HCT116 (cell line): ENCODE measurements around the gene MEIS2. TPM values are rescaled to one million over a fixed set of nuclear protein-coding genes. Genes with fewer than 3 reads are reported as not detected.
A peak's percentile ranks its signal among the peaks of the same experiment; 100 is the strongest.

Experiments used
- ATAC-seq: fragments of 200-7000 bp; cut with Tn5 transposase; 2 replicates; pipeline ENCODE4 v1.9.1; 2020; ENCODE audit warnings: mild to moderate bottlenecking, moderate library complexity
- BruUV-seq: library from RNA; stranded (reverse); fragments of 400-500 nt; replicated peaks from 2 replicates; lab custom pipeline; 2021; lab: Mats Ljungman, UMichigan
- CTCF ChIA-PET: fragments of 300-600 bp; sonication (Branson Sonifier 250); formaldehyde crosslinking; loops from one replicate; lab custom pipeline; 2021; ENCODE audit warnings: antibody characterized with exemption; lab: Charles Lee
- POLR2A ChIA-PET: fragments of 300-600, 350-600 bp; sonication (Branson Sonifier 250); formaldehyde crosslinking; loops from one replicate; lab custom pipeline; 2021; ENCODE audit warnings: antibody characterized with exemption; lab: Charles Lee
- RAD21 ChIA-PET, 2 experiments: fragments of 300-600 bp; sonication (Branson Sonifier 250); formaldehyde crosslinking; loops; one replicate each; lab custom pipeline; 2023; ENCODE audit warnings: low total read pairs in 2 of 2; ENCODE audit not compliant: uncharacterized antibody in 2 of 2, unreplicated experiment in 2 of 2, low non-redundant PET in 1 of 2; lab: Charles Lee
- DNase-seq: peaks from one replicate; pipeline ENCODE4 v3.0.0-alpha.2; 2010; ENCODE audit warnings: low read depth, low spot score
- H2AFZ ChIP-seq: fragments of 200-600 bp; shearing (Covaris generic), sonication (generic); 2 replicates; pipeline ENCODE4 v1.6.1; 2017; ENCODE audit warnings: low read depth, mixed run types, mixed read lengths, antibody characterized with exemption, low read length; ENCODE audit not compliant: poor library complexity, severe bottlenecking
- H3K27ac ChIP-seq: 2 replicates; pipeline ENCODE4 v1.5.1; 2012; ENCODE audit warnings: low read depth, low read length
- H3K27me3 ChIP-seq: fragments of 200-600 bp; sonication (generic); 2 replicates; pipeline ENCODE4 v1.6.1; 2016; ENCODE audit warnings: mixed run types, low read length, mixed read lengths; ENCODE audit not compliant: insufficient read depth
- H3K36me3 ChIP-seq, 2 experiments: fragments of 200-500 bp in 1 of 2; fragments of 200-600 bp in 1 of 2; sonication (Bioruptor generic) in 1 of 2; sonication (generic) in 1 of 2; 2 replicates each; pipeline versions ENCODE4 v1.5.1 to v1.6.1; 2014 to 2016; ENCODE audit warnings: low read length in 2 of 2, inconsistent platforms in 1 of 2, mixed read lengths in 1 of 2, mixed run types in 1 of 2; ENCODE audit not compliant: insufficient read depth in 2 of 2, control insufficient read depth in 1 of 2
- H3K4me1 ChIP-seq, 2 experiments: fragments of 200-600 bp in 1 of 2; sonication (generic) in 1 of 2; 2 replicates each; pipeline versions ENCODE4 v1.5.1 to v1.6.1; 2012 to 2017; ENCODE audit warnings: low read length in 2 of 2, inconsistent platforms in 1 of 2, mild to moderate bottlenecking in 1 of 2, mixed read lengths in 1 of 2, mixed run types in 1 of 2, moderate library complexity in 1 of 2; ENCODE audit not compliant: insufficient read depth in 2 of 2, control insufficient read depth in 1 of 2
- H3K4me2 ChIP-seq: fragments of 200-600 bp; sonication (generic); 2 replicates; pipeline ENCODE4 v1.6.1; 2017; ENCODE audit warnings: mixed run types, low read length, mixed read lengths
- H3K4me3 ChIP-seq, 2 experiments: fragments of 200-600 bp in 1 of 2; sonication (generic) in 1 of 2; replicated peaks in 1 of 2; 2 replicates each; pipeline ENCODE4 v1.5.1; 2011 to 2016; ENCODE audit warnings: low read length in 2 of 2, control low read depth in 1 of 2, low read depth in 1 of 2, mild to moderate bottlenecking in 1 of 2, mixed read lengths in 1 of 2, mixed run types in 1 of 2
- H3K79me2 ChIP-seq: fragments of 200-600 bp; sonication (generic); 2 replicates; pipeline ENCODE4 v1.6.1; 2017; ENCODE audit warnings: mild to moderate bottlenecking, mixed run types, low read length, moderate library complexity, mixed read lengths; ENCODE audit not compliant: insufficient read depth
- H3K9ac ChIP-seq: fragments of 200-600 bp; sonication (generic); 2 replicates; pipeline ENCODE4 v1.6.1; 2016; ENCODE audit warnings: low read length, mixed read lengths
- H3K9me2 ChIP-seq: fragments of 200-600 bp; sonication (generic), shearing (Covaris generic); 2 replicates; pipeline ENCODE4 v1.6.1; 2017; ENCODE audit warnings: mixed run types, mild to moderate bottlenecking, moderate library complexity; ENCODE audit not compliant: insufficient read depth
- H3K9me3 ChIP-seq, 2 experiments: fragments of 200-500 bp in 1 of 2; fragments of 200-600 bp in 1 of 2; sonication (Bioruptor generic) in 1 of 2; sonication (generic) in 1 of 2; 2 replicates each; pipeline ENCODE4 v1.6.1; 2014 to 2017; ENCODE audit warnings: low read length in 2 of 2, mixed read lengths in 2 of 2, inconsistent platforms in 1 of 2, low read depth in 1 of 2, mild to moderate bottlenecking in 1 of 2, mixed run types in 1 of 2, moderate library complexity in 1 of 2; ENCODE audit not compliant: control insufficient read depth in 1 of 2, insufficient read depth in 1 of 2
- H4K20me1 ChIP-seq: fragments of 200-600 bp; sonication (generic), shearing (Covaris generic); 2 replicates; pipeline ENCODE4 v1.6.1; 2017; ENCODE audit warnings: mixed run types, mild to moderate bottlenecking, moderate library complexity; ENCODE audit not compliant: insufficient read depth
- ATF3 ChIP-seq: IDR thresholded peaks from 2 replicates; pipeline ENCODE4 v1.6.1; 2012
- CBX3 ChIP-seq: IDR thresholded peaks from 2 replicates; pipeline ENCODE4 v1.6.1; 2012; ENCODE audit warnings: low read depth
- CEBPB ChIP-seq: IDR thresholded peaks from 2 replicates; pipeline ENCODE4 v1.6.1; 2012; ENCODE audit warnings: low read depth
- EZH2 ChIP-seq: fragments of 200-600 bp; sonication (generic); IDR thresholded peaks from 2 replicates; pipeline ENCODE4 v1.6.1; 2017; ENCODE audit warnings: antibody characterized with exemption, mixed run types
- EZH2phosphoT487 ChIP-seq: fragments of 200-600 bp; IDR thresholded peaks from 2 replicates; pipeline ENCODE4 v1.6.1; 2018; ENCODE audit warnings: antibody characterized with exemption, borderline replicate concordance
- FOSL1 ChIP-seq: IDR thresholded peaks from 2 replicates; pipeline ENCODE4 v1.6.1; 2012; ENCODE audit warnings: low read depth
- JUND ChIP-seq: IDR thresholded peaks from 2 replicates; pipeline ENCODE4 v1.6.1; 2012
- MAX ChIP-seq: IDR thresholded peaks from 2 replicates; pipeline ENCODE4 v1.6.1; 2012
- POLR2AphosphoS5 ChIP-seq: IDR thresholded peaks from 2 replicates; pipeline ENCODE4 v1.6.1; 2011; ENCODE audit warnings: mild to moderate bottlenecking, low read depth, low read length, moderate library complexity
- RAD21 ChIP-seq: IDR thresholded peaks from 2 replicates; pipeline ENCODE4 v1.6.1; 2012; ENCODE audit warnings: low read depth, mild to moderate bottlenecking
- SIN3A ChIP-seq: IDR thresholded peaks from 2 replicates; pipeline ENCODE4 v1.6.1; 2012; ENCODE audit warnings: low read depth
- SP1 ChIP-seq: IDR thresholded peaks from 2 replicates; pipeline ENCODE4 v1.6.1; 2012; ENCODE audit warnings: low read depth
- TCF7L2 ChIP-seq: IDR thresholded peaks from 2 replicates; pipeline ENCODE4 v1.7.0; 2011; ENCODE audit warnings: borderline replicate concordance, inconsistent platforms; ENCODE audit not compliant: insufficient read depth, insufficient read length; ENCODE audit errors: extremely low read depth
- YY1 ChIP-seq: IDR thresholded peaks from 2 replicates; pipeline ENCODE4 v1.6.1; 2011; ENCODE audit warnings: low read length, low read depth, moderate library complexity, mild to moderate bottlenecking; ENCODE audit not compliant: insufficient replicate concordance; ENCODE audit errors: extremely low read depth
- ZFX ChIP-seq: fragments of 450-650 bp; IDR thresholded peaks from 2 replicates; pipeline ENCODE4 v1.6.1; 2017
- intact Hi-C: fragments of 100-400 bp; cut with micrococcal nuclease; formaldehyde crosslinking; loops from 2 replicates; pipeline ENCODE4 v1.10.0; 2022
- total RNA-seq: library from RNA; stranded (reverse); gene quantifications from one replicate; pipeline ENCODE4 v1.2.1, GENCODE V29; 2021; ENCODE audit not compliant: unreplicated experiment
- TF ChIP-seq, protein P1 (sequence below), 3 experiments: fragments of 200-600 bp in 1 of 3; sonication (generic) in 1 of 3; IDR thresholded peaks in 2 of 3; conservative IDR thresholded peaks in 1 of 3; 2 replicates each; pipeline ENCODE4 v1.5.1; 2012 to 2017; ENCODE audit warnings: low read depth in 2 of 3, low read length in 2 of 3, antibody characterized with exemption in 1 of 3, borderline replicate concordance in 1 of 3, control low read depth in 1 of 3, mild to moderate bottlenecking in 1 of 3, mixed read lengths in 1 of 3, mixed run types in 1 of 3, moderate library complexity in 1 of 3; ENCODE audit not compliant: insufficient read depth in 1 of 3

The MEIS2 gene
- total RNA-seq, 1 experiment from 2014 or later, result 11.5 TPM

DNA sequence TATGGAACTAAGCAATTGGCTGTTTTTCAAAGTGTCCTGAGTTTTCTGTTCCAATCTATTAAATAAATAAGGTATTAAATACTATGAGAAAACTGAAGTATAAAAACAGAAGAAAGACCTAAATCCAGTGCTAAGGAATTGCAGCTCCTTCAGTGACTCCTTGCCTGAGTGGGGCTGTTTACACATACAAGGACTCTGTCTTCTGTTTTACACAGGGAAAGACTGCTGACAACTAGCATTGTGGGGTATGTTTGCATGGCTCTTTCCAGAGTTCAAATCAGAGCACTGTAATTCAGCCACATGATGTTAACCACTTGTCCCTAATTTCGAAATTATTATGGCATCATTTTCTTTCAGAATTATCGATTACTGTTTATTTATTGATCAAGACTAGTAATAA lies 31.3 kb upstream of the MEIS2 start:
- no peaks in the 10 kb centered on the region for H3K4me1 ChIP-seq
- ATAC-seq (no peak), DNase-seq (no peak)
- H3K9me3 ChIP-seq, result no peaks in the 10 kb centered on the region
- BruUV-seq, result no TSS peak
- no peak overlapping the region for H3K9ac ChIP-seq
- H3K27me3 ChIP-seq, result no peaks in the 10 kb centered on the region
- no peak overlapping the region for H3K27ac ChIP-seq
- intact Hi-C loops, result loop anchor here (10.0 kb wide), 1 partner anchor 1377 kb away; no protein-coding TSS in a partner anchor
- TF ChIP-seq MAX (no peak), SIN3A (no peak), RAD21 (no peak), ZFX (no peak), POLR2AphosphoS5 (no peak), EZH2 (no peak), EZH2phosphoT487 (no peak), ATF3 (no peak), TCF7L2 (no peak), SP1 (no peak), YY1 (no peak), CEBPB (no peak), JUND (no peak), CBX3 (no peak), FOSL1 (no peak)
- TF ChIP-seq, protein P1, sequence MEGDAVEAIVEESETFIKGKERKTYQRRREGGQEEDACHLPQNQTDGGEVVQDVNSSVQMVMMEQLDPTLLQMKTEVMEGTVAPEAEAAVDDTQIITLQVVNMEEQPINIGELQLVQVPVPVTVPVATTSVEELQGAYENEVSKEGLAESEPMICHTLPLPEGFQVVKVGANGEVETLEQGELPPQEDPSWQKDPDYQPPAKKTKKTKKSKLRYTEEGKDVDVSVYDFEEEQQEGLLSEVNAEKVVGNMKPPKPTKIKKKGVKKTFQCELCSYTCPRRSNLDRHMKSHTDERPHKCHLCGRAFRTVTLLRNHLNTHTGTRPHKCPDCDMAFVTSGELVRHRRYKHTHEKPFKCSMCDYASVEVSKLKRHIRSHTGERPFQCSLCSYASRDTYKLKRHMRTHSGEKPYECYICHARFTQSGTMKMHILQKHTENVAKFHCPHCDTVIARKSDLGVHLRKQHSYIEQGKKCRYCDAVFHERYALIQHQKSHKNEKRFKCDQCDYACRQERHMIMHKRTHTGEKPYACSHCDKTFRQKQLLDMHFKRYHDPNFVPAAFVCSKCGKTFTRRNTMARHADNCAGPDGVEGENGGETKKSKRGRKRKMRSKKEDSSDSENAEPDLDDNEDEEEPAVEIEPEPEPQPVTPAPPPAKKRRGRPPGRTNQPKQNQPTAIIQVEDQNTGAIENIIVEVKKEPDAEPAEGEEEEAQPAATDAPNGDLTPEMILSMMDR (IDR thresholded peaks at IDR 0.05 in 2 of 3, conservative IDR thresholded peaks at IDR 0.05 in 1 of 3; ENCODE audit: borderline replicate concordance in 1 of 3, insufficient read depth in 1 of 3, low read depth in 2 of 3, low read length in 2 of 3), result no peak
- POLR2A ChIA-PET, result no interaction called here
- RAD21 ChIA-PET, result no interaction called here
- no peaks in the 10 kb centered on the region for H3K9me2 ChIP-seq
- H3K36me3 ChIP-seq, result no peaks in the 10 kb centered on the region
- H3K4me3 ChIP-seq, result no peak overlapping the region
- CTCF ChIA-PET, result interaction anchor here (1.3 to 3.8 kb wide), 2 partner anchors 248 to 630 kb away, joined by 3 to 27 read pairs; no protein-coding TSS in a partner anchor
- H3K4me2 ChIP-seq, result no peak overlapping the region
- H2AFZ ChIP-seq, result peak overlapping the region; percentile 37
- no peaks in the 10 kb centered on the region for H4K20me1 ChIP-seq
- H3K79me2 ChIP-seq, result no peaks in the 10 kb centered on the region
